Stimulated activated CD4-positive, alpha-beta T cell treated with anti-CD3 and anti-CD28 coated beads, Interleukin-15, amount 100 ng/mL, for 48 hours (primary cell): ENCODE results near the gene ZNF546.
"Not testable (repeated sequence)": the region's sequence is repeated elsewhere in the genome, so short reads cannot be mapped to it uniquely, and the experiment has no call there.

ENCODE experiments used
- DNase-seq, 2 donors: peaks; one replicate each; pipeline ENCODE4 v3.0.0-alpha.2; 2020; ENCODE audit warnings: low read depth in 2 of 2

The ZNF546 gene

GRCh38 chr19:39986643-39987042 lies 10.2 kb upstream of the ZNF546 start:
- no peak for DNase-seq

GRCh38 chr19:39987167-39987566 lies 9.7 kb upstream of the ZNF546 start:
- no peak for DNase-seq

GRCh38 chr19:39987596-39987995 lies 9.3 kb upstream of the ZNF546 start:
- DNase-seq, result no peak

GRCh38 chr19:39993605-39994004 lies 3.3 kb upstream of the ZNF546 start:
- no peak for DNase-seq

GRCh38 chr19:39994361-39994760 lies 2.5 kb upstream of the ZNF546 start:
- no peak for DNase-seq

GRCh38 chr19:39995794-39996193 lies 1.1 kb upstream of the ZNF546 start:
- DNase-seq, result no peak

GRCh38 chr19:39996218-39996810 lies 546 bp upstream of the ZNF546 start:
- DNase-seq, result peak; percentile 25 to 29

- peak; percentile 19 to 30 for DNase-seq
Observed at GRCh38 chr19:39997638-39998216, 867 bp downstream of the ZNF546 start.

GRCh38 chr19:39998501-39998900 lies 1.6 kb downstream of the ZNF546 start:
- no peak for DNase-seq

- DNase-seq, result no peak
Observed at GRCh38 chr19:40005691-40006272, 8.9 kb downstream of the ZNF546 start.

- no peak for DNase-seq
Observed at GRCh38 chr19:40006273-40006691, 9.4 kb downstream of the ZNF546 start.

- no peak for DNase-seq
Observed at GRCh38 chr19:40009674-40010073, 12.8 kb downstream of the ZNF546 start.

- DNase-seq, result no peak
Observed at GRCh38 chr19:40013991-40014390, 17.1 kb downstream of the ZNF546 start.

GRCh38 chr19:40023969-40024368 lies 27.1 kb downstream of the ZNF546 start:
- DNase-seq, result no peak

- no peak for DNase-seq
Observed at GRCh38 chr19:40025938-40026596, 29.2 kb downstream of the ZNF546 start.

- no peak for DNase-seq
Observed at GRCh38 chr19:40026597-40026970, 29.7 kb downstream of the ZNF546 start.

GRCh38 chr19:40033989-40034560 lies 37.2 kb downstream of the ZNF546 start:
- no peak for DNase-seq

- DNase-seq, result no peak
Observed at GRCh38 chr19:40035996-40036395, 39.1 kb downstream of the ZNF546 start.

GRCh38 chr19:40038047-40038446 lies 41.2 kb downstream of the ZNF546 start:
- DNase-seq, result not testable (repeated sequence)

GRCh38 chr19:40041718-40042117 lies 44.9 kb downstream of the ZNF546 start:
- DNase-seq, result not testable (repeated sequence)

- no peak for DNase-seq
Observed at GRCh38 chr19:40053491-40053890, 56.6 kb downstream of the ZNF546 start.

GRCh38 chr19:40054632-40055031 lies 57.8 kb downstream of the ZNF546 start:
- no peak for DNase-seq

GRCh38 chr19:40055049-40055448 lies 58.2 kb downstream of the ZNF546 start:
- no peak for DNase-seq
